Measurements from ENCODE around the gene RAI1. TPM values are rescaled to one million over a fixed set of nuclear protein-coding genes. Genes with fewer than 3 reads are reported as not detected.

The RAI1 gene
- total RNA-seq, 1 donor from 2014 or later, result 5.8 TPM

- DNase-seq (ENCODE audit: low read depth in 2 of 2), result peak; percentile 35 to 55
Observed at GRCh38 chr17:17781591-17782496, 100.6 kb downstream of the RAI1 start.

- DNase-seq (ENCODE audit: low read depth in 2 of 2), result no peak
Observed at GRCh38 chr17:17782523-17783115, 101.4 kb downstream of the RAI1 start.

- peak; percentile 25 to 30 for DNase-seq (ENCODE audit: low read depth in 2 of 2)
Observed at GRCh38 chr17:17783116-17783824, 102.0 kb downstream of the RAI1 start.

GRCh38 chr17:17783825-17784656, 102.8 kb downstream of the RAI1 start:
- DNase-seq (ENCODE audit: low read depth in 2 of 2), result peak; percentile 41

GRCh38 chr17:17784657-17785267, 103.5 kb downstream of the RAI1 start:
- no peak for DNase-seq (ENCODE audit: low read depth in 2 of 2)

GRCh38 chr17:17785407-17785806, 104.1 kb downstream of the RAI1 start:
- no peak for DNase-seq (ENCODE audit: low read depth in 2 of 2)

- DNase-seq (ENCODE audit: low read depth in 2 of 2), result no peak
Observed at GRCh38 chr17:17786998-17787397, 105.7 kb downstream of the RAI1 start.

- DNase-seq (ENCODE audit: low read depth in 2 of 2), result no peak
Observed at GRCh38 chr17:17787568-17787967, 106.3 kb downstream of the RAI1 start.

GRCh38 chr17:17788967-17789366, 107.7 kb downstream of the RAI1 start:
- DNase-seq (ENCODE audit: low read depth in 2 of 2), result no peak

GRCh38 chr17:17789410-17789809, 108.2 kb downstream of the RAI1 start:
- DNase-seq (ENCODE audit: low read depth in 2 of 2), result no peak

- DNase-seq (ENCODE audit: low read depth in 2 of 2), result no peak
Observed at GRCh38 chr17:17789828-17790636, 108.8 kb downstream of the RAI1 start.

GRCh38 chr17:17790637-17791464, 109.6 kb downstream of the RAI1 start:
- no peak for DNase-seq (ENCODE audit: low read depth in 2 of 2)

GRCh38 chr17:17792037-17792550, 110.8 kb downstream of the RAI1 start:
- no peak for DNase-seq (ENCODE audit: low read depth in 2 of 2)

- DNase-seq (ENCODE audit: low read depth in 2 of 2), result peak; percentile 57 to 82
Observed at GRCh38 chr17:17792551-17793377, 111.5 kb downstream of the RAI1 start.

GRCh38 chr17:17793378-17794214, 112.3 kb downstream of the RAI1 start:
- no peak for DNase-seq (ENCODE audit: low read depth in 2 of 2)

- no peak for DNase-seq (ENCODE audit: low read depth in 2 of 2)
Observed at GRCh38 chr17:17794382-17794781, 113.1 kb downstream of the RAI1 start.

GRCh38 chr17:17795296-17795695, 114.0 kb downstream of the RAI1 start:
- DNase-seq (ENCODE audit: low read depth in 2 of 2), result no peak

Measured in lung microvascular endothelial cell (primary cell).